Tibial nerve (tissue), 4 donors: Measurements from ENCODE around the gene FXYD6.

Experiments used
- EP300 ChIP-seq, 2 donors: sonication (generic); formaldehyde crosslinking; IDR thresholded peaks; one replicate each; pipeline ENCODE4 v1.6.1; 2017; ENCODE audit warnings: antibody characterized with exemption in 2 of 2, mild to moderate bottlenecking in 1 of 2
- POLR2A ChIP-seq, 2 donors: fragments of 450-650 bp; IDR thresholded peaks; one replicate each; pipeline ENCODE4 v1.6.1; 2017; ENCODE audit warnings: antibody characterized with exemption in 2 of 2, mild to moderate bottlenecking in 2 of 2, moderate library complexity in 2 of 2
- TF ChIP-seq, protein P1 (sequence below), 5 experiments: fragments of 200-600 bp in 3 of 5; fragments of 450-650 bp in 2 of 5; sonication (generic) in 3 of 5; IDR thresholded peaks; one replicate each; pipeline ENCODE4 v1.5.1; 2016 to 2019; ENCODE audit warnings: antibody characterized with exemption in 5 of 5, mild to moderate bottlenecking in 3 of 5, moderate library complexity in 2 of 5

GRCh38 chr11:117919341-117919740 is 42.9 kb upstream of the FXYD6 start:
- TF ChIP-seq POLR2A (IDR thresholded peaks at IDR 0.05) (no peak), EP300 (IDR thresholded peaks at IDR 0.05) (no peak)
- TF ChIP-seq, protein P1, sequence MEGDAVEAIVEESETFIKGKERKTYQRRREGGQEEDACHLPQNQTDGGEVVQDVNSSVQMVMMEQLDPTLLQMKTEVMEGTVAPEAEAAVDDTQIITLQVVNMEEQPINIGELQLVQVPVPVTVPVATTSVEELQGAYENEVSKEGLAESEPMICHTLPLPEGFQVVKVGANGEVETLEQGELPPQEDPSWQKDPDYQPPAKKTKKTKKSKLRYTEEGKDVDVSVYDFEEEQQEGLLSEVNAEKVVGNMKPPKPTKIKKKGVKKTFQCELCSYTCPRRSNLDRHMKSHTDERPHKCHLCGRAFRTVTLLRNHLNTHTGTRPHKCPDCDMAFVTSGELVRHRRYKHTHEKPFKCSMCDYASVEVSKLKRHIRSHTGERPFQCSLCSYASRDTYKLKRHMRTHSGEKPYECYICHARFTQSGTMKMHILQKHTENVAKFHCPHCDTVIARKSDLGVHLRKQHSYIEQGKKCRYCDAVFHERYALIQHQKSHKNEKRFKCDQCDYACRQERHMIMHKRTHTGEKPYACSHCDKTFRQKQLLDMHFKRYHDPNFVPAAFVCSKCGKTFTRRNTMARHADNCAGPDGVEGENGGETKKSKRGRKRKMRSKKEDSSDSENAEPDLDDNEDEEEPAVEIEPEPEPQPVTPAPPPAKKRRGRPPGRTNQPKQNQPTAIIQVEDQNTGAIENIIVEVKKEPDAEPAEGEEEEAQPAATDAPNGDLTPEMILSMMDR (IDR thresholded peaks at IDR 0.05): no peak
